ENCODE measurements around the gene GSE1. TPM values are rescaled to one million over a fixed set of nuclear protein-coding genes. Genes with fewer than 3 reads are reported as not detected.

GSE1 gene
- polyA plus RNA-seq, 1 donor (not counting 4 experiments of a cell fraction or from before 2014, with no cell fraction given), result 5.0 TPM

DNA sequence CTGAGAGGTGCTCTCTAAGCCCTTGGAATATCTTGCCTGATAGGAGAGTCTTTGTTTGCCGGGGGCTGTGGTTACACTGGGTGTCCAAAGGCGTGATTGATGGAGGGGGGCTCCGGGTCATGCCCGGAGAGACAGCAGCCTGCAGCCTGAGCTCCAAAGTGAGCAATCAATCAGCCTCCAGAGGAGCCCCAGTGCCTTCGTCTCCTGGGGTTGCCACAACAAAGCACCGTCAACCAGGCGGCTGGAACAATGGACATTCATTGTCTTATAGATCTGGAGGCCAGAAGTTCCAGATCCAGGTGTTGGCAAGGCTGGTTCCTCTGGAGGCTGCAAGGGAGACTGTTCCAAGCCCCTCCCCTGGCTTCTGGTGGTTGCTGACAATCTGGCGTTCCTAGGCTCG, 99.7 kb downstream of the GSE1 start:
- no peak for DNase-seq (ENCODE audit: low read depth, low spot score)
- Histone ChIP-seq H3K4me2 (ENCODE audit: control insufficient read depth, extremely low read depth, insufficient read depth, low read depth, low read length) (no peak overlapping the region), H3K4me3 (ENCODE audit: control insufficient read depth in 2 of 3, extremely low read depth in 1 of 3, insufficient read depth in 2 of 3, low read depth in 1 of 3, low read length in 3 of 3) (no peak overlapping the region), H2AFZ (ENCODE audit: control insufficient read depth, low read length) (no peak overlapping the region), H3K9me1 (ENCODE audit: control insufficient read depth, extremely low read depth, insufficient read depth, low read length) (no peaks in the 10 kb centered on the region), H3K4me1 (ENCODE audit: control insufficient read depth, extremely low read depth, insufficient read depth, low read length) (peaks cover 28% of the 10 kb centered on the region), H3K9ac (ENCODE audit: control insufficient read depth, extremely low read depth, insufficient read depth, low read length) (no peak overlapping the region), H3K27me3 (ENCODE audit: control insufficient read depth, extremely low read depth, insufficient read depth, low read length) (no peaks in the 10 kb centered on the region), H3K79me2 (ENCODE audit: control insufficient read depth, insufficient read depth, low read length) (peaks cover 22% of the 10 kb centered on the region), H3K9me3 (ENCODE audit: control insufficient read depth, low read depth, low read length) (no peaks in the 10 kb centered on the region), H4K20me1 (ENCODE audit: control insufficient read depth, extremely low read depth, insufficient read depth, low read length) (peaks cover 14% of the 10 kb centered on the region), H3K36me3 (ENCODE audit: control insufficient read depth in 2 of 2, extremely low read depth in 1 of 2, insufficient read depth in 2 of 2, low read length in 2 of 2) (peaks cover 25 to 34% of the 10 kb centered on the region in 2 experiments), H3K27ac (ENCODE audit: control insufficient read depth, insufficient read depth, low read length) (no peak overlapping the region)
- dilution Hi-C loops (cut with MboI; ENCODE audit: extremely low pct_ligation_motif_present, low sequenced_read_pairs), result no loop called here
- FAIRE-seq, result no peak
- TF ChIP-seq, protein P1, sequence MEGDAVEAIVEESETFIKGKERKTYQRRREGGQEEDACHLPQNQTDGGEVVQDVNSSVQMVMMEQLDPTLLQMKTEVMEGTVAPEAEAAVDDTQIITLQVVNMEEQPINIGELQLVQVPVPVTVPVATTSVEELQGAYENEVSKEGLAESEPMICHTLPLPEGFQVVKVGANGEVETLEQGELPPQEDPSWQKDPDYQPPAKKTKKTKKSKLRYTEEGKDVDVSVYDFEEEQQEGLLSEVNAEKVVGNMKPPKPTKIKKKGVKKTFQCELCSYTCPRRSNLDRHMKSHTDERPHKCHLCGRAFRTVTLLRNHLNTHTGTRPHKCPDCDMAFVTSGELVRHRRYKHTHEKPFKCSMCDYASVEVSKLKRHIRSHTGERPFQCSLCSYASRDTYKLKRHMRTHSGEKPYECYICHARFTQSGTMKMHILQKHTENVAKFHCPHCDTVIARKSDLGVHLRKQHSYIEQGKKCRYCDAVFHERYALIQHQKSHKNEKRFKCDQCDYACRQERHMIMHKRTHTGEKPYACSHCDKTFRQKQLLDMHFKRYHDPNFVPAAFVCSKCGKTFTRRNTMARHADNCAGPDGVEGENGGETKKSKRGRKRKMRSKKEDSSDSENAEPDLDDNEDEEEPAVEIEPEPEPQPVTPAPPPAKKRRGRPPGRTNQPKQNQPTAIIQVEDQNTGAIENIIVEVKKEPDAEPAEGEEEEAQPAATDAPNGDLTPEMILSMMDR (optimal IDR thresholded peaks at IDR 0.05 in 1 of 3, IDR thresholded peaks at IDR 0.05 in 1 of 3, conservative IDR thresholded peaks at IDR 0.05 in 1 of 3; ENCODE audit: extremely low read depth in 1 of 3, insufficient read depth in 2 of 3, low read length in 3 of 3), result no peak
- TF ChIP-seq EZH2 (IDR thresholded peaks at IDR 0.05; ENCODE audit: low read length), result no peak

DNA sequence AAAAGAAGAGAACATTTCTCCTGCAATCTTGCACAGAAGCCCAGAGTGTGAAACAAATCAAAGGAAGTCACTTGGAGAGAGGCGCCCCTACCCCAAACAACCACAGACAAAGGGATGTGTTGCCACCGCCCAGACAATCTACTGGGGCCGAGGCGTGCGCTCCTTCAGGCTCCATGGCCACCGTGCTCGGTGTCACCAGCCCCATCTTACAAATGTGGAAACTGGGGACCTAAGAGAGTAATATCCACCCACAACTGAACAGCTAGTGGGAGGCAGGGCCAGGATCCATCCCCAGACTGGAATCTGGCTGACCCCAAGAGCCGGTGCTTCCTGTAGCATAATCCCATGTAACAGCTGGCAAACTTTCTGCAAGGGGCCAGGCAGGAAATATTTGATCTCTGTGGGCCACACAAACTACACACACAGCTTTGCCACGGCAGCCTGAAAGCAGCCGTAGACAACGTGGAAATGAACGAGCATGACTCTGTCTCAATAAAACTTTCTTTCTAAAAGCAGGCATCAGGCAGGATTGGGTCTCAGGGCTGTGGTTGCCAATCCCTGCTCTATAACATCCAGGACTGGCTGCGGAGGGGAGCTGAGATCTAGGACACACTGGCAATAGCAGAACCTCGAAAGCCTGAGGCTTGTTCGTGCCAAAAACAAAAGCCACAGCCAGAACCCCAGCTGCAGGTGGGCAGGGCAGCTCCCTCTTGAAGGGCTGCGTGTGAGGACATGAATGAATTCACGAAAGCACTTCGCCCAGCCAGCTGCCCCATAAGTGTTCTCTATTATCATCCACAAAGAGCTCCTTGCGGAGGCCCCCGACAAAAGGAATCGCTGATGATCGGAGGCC, 102.3 kb downstream of the GSE1 start:
- Histone ChIP-seq H3K79me2 (ENCODE audit: control insufficient read depth, insufficient read depth, low read length) (peaks cover 36% of the 10 kb centered on the region), H3K4me3 (ENCODE audit: control insufficient read depth in 2 of 3, extremely low read depth in 1 of 3, insufficient read depth in 2 of 3, low read depth in 1 of 3, low read length in 3 of 3) (peak overlapping the region in 2 of 3 experiments; percentile 19 to 55), H3K9me3 (ENCODE audit: control insufficient read depth, low read depth, low read length) (no peaks in the 10 kb centered on the region), H3K36me3 (ENCODE audit: control insufficient read depth in 2 of 2, extremely low read depth in 1 of 2, insufficient read depth in 2 of 2, low read length in 2 of 2) (peaks cover 17 to 46% of the 10 kb centered on the region in 2 experiments), H3K27me3 (ENCODE audit: control insufficient read depth, extremely low read depth, insufficient read depth, low read length) (no peaks in the 10 kb centered on the region), H2AFZ (ENCODE audit: control insufficient read depth, low read length) (no peak overlapping the region), H4K20me1 (ENCODE audit: control insufficient read depth, extremely low read depth, insufficient read depth, low read length) (peaks cover 27% of the 10 kb centered on the region), H3K4me1 (ENCODE audit: control insufficient read depth, extremely low read depth, insufficient read depth, low read length) (peaks cover 54% of the 10 kb centered on the region), H3K4me2 (ENCODE audit: control insufficient read depth, extremely low read depth, insufficient read depth, low read depth, low read length) (peak overlapping the region; percentile 37), H3K9me1 (ENCODE audit: control insufficient read depth, extremely low read depth, insufficient read depth, low read length) (no peaks in the 10 kb centered on the region), H3K27ac (ENCODE audit: control insufficient read depth, insufficient read depth, low read length) (peak overlapping the region; percentile 87), H3K9ac (ENCODE audit: control insufficient read depth, extremely low read depth, insufficient read depth, low read length) (peak overlapping the region; percentile 54)
- DNase-seq (ENCODE audit: low read depth, low spot score) (peak; percentile 32), FAIRE-seq (peak; percentile 89)
- dilution Hi-C loops (cut with MboI; ENCODE audit: extremely low pct_ligation_motif_present, low sequenced_read_pairs), result no loop called here
- TF ChIP-seq, protein P1 (optimal IDR thresholded peaks at IDR 0.05 in 1 of 3, IDR thresholded peaks at IDR 0.05 in 1 of 3, conservative IDR thresholded peaks at IDR 0.05 in 1 of 3; ENCODE audit: extremely low read depth in 1 of 3, insufficient read depth in 2 of 3, low read length in 3 of 3), result no peak
- no peak for TF ChIP-seq EZH2 (IDR thresholded peaks at IDR 0.05; ENCODE audit: low read length)

All from keratinocyte (primary cell).